ENCODE measurements around the gene RPSA.
"Not testable (repeated sequence)": the region's sequence is repeated elsewhere in the genome, so short reads cannot be mapped to it uniquely, and the experiment has no call there.

Gene RPSA

GRCh38 chr3:39423436-39423970 is 17.0 kb downstream of the RPSA start:
- FAIRE-seq, result no peak

DNA sequence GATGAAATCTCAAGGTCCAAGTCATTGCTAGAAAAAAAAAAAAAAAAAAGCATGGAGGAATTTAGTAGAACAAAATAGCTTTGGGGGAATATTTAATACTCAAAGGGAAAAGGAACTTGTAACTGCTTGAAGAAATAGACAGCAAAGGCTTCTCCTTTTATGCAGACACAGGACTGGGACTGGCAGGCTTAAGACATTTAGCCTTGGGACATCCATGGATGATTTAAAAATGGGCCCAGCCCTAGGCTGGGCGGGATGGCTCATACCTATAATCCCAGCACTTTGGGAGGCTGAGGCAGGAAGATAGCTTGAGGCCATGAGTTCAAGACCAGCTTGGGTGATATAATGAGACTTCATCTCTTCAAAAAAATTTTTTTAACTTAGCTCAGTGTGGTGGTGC is 19.8 kb downstream of the RPSA start:
- no peak for FAIRE-seq

- FAIRE-seq, result no peak
Observed at GRCh38 chr3:39427506-39427905, 21.0 kb downstream of the RPSA start.

DNA sequence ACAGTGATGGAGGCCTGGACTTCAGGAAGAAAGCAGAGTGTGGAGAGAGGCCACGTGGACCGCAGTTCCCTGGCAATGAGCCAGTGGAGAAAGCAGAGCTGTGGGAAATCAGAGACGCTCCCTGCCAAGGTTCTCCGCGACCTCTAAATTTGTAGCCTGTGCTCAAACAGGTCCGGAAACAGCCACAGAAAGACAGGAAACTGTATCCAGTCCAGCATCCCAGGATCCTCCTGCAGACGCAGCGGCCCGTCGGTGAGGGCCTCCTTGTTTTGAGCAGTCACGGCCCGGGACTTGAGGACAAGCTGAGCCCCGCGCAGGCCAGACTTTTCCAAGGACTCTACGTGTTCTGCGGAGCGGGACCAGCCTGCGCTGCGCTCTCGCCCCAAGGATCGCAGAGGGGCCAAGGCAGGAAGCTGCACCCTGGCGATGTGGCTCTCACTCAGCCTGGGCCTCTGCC is 22.3 kb downstream of the RPSA start:
- no peak for FAIRE-seq

DNA sequence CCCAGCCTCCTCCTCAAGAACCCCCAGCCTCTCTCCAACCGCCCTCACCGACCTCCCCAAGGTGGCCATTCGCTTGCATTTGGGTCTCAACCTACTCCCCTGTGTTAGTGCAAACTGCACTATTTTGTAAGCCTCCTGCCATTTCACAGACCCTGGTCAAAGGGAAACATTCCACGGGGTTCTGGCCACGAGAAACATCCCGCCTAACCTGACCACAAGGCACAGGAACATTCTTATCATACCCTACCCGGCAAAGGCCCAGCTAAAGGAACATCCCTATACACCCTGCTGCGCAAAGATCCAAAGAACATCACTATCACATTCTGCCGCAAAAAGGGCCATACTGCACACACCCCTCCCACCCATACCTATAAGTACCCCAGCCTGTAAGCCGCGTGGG is 22.9 kb downstream of the RPSA start:
- FAIRE-seq, result no peak

DNA sequence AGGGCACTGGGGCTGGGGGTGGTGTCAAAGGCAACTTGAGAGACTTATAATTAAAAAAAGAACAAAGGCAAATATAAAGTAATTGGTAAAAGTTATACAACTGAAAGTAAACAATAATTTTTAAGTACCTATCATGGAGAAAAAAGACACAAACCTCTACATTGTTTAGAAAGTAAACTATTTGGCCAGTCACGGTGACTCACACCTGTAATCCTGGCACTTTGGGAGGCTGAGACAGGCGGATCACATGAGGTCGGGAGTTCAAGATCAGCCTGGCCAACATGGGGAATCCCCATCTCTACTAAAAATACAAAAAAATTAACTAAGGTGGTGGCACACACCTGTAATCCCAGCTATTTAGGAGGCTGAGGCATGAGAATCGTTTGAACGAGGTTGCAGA is 25.8 kb downstream of the RPSA start:
- FAIRE-seq, result no peak

DNA sequence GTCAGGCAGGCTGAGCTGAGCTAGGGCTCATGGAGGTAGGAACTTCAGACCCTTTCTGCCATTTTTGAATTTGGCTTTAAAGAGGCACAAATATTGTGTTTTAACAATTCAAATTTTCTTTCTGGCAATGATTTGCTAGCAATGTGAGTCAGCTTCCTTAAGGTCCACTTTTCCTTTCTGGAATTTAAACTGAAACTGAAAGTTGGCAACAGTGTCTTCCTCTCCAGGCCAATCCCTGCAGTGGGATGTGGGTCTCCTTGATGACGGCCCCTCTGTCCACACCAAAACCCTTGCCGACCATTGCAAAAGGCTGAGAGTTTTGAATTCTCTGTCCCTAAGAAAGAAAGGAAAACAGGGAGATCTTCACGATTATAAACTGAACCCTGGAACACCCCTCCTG is 27.1 kb downstream of the RPSA start:
- no peak for FAIRE-seq

- no peak for FAIRE-seq
Observed at GRCh38 chr3:39434574-39434973, 28.1 kb downstream of the RPSA start.

DNA sequence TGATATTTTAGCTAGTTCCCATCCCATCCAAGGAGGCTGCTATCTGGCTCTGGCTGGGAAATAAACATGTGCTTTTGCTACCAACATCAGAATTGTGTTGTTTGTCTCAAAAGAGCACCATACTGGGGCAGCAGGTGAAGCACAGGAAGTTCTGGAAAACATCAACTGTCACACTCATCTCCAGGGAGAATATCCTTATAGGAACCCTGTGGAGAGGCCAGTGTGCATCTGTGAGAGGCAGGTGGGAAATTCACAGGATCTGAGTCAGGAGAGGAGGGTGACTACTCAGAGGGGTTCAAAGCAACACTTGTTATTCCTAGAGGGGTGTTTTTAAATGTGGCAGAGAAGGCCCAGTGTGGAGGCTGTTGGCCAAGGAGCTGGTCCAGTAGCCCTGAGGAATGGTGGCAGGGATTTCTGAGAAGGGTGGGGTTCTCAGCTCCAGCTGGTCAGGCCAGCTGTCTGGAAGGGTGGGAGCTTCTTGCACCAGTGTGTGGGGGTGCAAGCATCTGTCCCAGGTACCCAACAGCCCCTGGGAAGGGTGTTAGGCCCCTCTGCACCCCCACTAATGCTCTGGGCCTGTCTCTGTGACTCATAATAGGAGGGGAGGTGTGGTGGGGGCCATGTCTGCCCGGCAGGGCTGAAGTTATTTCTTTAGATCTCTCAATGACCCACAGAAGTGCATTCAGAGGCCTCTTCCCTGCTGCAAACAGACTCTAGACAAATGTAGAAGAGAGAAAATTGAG is 28.7 kb downstream of the RPSA start:
- no peak for FAIRE-seq

GRCh38 chr3:39438880-39439279 is 32.4 kb downstream of the RPSA start:
- no peak for FAIRE-seq

GRCh38 chr3:39440316-39440715 is 33.8 kb downstream of the RPSA start:
- no peak for FAIRE-seq

GRCh38 chr3:39443530-39443929 is 37.0 kb downstream of the RPSA start:
- no peak for FAIRE-seq

DNA sequence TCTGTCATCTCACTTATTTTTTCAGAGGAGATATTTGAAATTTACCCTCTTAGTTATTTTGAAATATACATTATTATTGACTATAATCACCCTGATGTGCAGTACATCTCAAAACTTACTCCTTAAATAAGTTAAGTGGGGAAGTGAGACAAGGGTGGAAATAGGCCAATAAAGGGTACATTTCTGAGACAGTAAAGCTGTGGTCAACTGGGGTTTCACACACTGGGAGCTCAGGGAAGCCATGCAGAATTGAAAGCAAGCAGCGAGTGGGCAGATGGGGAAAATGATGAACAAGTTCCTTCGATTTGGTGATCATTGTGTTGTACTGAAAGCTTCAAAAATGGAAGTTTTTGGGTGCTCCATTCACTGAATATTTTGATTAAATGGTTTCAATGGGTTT is 39.4 kb downstream of the RPSA start:
- no peak for FAIRE-seq

DNA sequence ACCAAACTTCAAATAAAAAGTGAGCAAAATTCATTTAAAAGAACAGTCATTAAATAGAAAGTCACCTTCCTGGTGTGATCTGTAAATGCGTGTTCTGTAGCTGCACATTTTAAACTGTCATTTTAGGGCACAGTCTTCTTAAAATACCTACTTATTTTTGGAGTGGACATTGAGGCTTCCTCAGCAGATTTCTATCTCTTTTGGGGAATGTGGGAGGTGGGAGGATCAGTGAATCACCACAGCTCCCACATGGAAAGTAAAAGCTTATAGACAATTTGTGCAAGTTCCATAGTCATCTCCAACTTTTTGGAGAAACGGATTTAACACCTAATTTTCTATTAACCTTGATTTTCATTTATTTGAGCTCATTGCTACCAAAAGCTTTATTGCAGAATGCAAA is 39.9 kb downstream of the RPSA start:
- no peak for FAIRE-seq

GRCh38 chr3:39447637-39448483 is 41.3 kb downstream of the RPSA start:
- peak; percentile 87 for FAIRE-seq

DNA sequence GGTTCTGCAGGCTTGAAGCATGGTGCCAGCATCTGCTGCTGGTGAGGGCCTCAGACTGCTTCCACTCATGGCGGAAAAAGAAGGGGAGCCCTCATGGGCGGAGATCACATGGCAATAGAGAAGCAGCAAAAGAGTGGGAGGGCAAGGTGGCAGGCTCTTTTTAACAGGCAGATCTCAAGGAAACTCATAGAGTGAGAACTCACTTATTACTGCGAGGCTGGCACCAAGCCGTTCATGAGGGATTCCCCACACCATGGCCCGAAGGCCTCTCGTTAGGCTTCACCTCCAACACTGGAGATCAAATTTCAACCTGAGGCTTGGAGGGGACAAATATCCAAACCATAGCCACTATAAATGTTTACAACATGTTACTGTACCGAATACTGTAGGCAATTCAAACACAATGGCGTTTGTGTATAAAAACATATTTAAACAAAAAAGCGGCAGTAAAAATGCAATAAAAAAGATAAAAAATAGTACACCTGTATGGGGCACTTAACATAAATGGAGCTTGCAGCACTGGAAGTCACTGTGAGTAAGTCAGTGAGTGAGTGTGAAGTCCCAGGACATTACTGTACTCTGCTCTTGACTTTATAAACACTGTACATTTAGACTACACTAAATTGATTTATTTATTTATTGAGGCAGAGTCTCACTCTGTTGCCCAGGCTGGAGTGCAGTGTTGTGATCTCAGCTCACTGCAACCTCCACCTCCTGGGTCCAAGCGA is 42.1 kb downstream of the RPSA start:
- no peak for FAIRE-seq

- no peak for FAIRE-seq
Observed at GRCh38 chr3:39449796-39450195, 43.3 kb downstream of the RPSA start.

GRCh38 chr3:39453134-39453533 is 46.6 kb downstream of the RPSA start:
- FAIRE-seq, result no peak

- FAIRE-seq, result not testable (repeated sequence)
Observed at GRCh38 chr3:39453872-39454271, 47.4 kb downstream of the RPSA start.

DNA sequence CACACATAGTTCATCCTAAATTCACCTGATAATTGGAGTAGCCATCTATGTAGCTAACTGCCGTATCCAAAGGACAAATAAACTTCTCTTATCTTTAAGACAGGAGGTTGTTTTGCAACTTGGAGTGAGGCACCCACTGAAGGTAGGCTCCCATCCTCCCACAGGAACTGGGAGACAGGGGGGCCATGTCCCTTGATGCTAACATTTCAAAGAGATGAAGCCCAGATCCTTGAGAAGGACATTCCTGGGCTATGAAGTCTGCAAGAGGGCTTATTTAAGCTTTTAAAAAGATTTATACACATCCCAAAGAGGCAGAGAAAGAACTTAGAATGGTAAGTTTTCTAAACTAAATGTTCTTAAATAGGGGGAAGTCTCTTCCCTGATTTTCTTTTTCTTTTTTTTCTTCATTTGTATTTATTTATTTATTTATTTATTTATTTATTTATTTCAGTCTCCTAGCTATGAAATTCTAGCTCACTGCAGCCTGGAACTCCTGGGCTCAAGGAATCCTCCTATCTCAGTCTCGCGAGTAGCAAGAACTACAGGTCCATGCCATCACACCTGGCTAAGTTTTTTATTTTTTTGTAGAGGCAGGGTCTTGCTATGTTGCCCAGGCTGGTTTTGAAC is 48.2 kb downstream of the RPSA start:
- no peak for FAIRE-seq

- FAIRE-seq, result no peak
Observed at GRCh38 chr3:39456159-39456558, 49.6 kb downstream of the RPSA start.

DNA sequence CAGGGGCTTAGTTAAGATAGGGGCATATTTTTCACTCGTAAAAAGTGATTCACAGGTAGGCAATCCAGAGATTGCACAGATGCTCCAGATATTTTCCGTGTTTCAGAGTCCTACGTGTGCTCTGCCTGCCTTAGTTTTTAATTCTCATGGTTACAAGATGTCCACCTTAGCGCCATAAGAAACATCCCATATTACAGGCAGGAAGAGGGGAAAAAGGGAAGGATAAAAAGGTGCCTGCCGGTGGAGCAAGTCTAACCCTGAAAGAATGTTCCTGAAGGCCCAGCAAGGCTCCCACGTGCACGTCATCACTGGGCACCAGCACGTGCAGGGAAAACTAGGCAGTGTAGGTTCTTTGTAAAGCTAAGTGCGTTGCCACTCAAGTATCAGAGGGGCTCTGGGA is 50.8 kb downstream of the RPSA start:
- no peak for FAIRE-seq

- FAIRE-seq, result not testable (repeated sequence)
Observed at GRCh38 chr3:39458579-39458978, 52.1 kb downstream of the RPSA start.

Measured in A204.1 (cell line).